Thyroid gland (tissue), 4 donors: Measurements from ENCODE around the gene ITPKB. TPM values are rescaled to one million over a fixed set of nuclear protein-coding genes. Genes with fewer than 3 reads are reported as not detected.
A peak's percentile ranks its signal among the peaks of the same experiment; 100 is the strongest.

Source experiments
- DNase-seq, 2 donors: peaks; one replicate each; pipeline ENCODE4 v3.0.0-alpha.2; 2019
- H3K27ac ChIP-seq, 3 donors: fragments of 200-600 bp; sonication (generic); 1 replicate in 2 of 3; 2 replicates in 1 of 3; pipeline ENCODE4 v1.5.1; 2016 to 2019; ENCODE audit warnings: mild to moderate bottlenecking in 1 of 3, moderate library complexity in 1 of 3
- H3K27me3 ChIP-seq: fragments of 200-600 bp; sonication (generic); one replicate; pipeline ENCODE4 v1.5.1; 2019
- H3K36me3 ChIP-seq, 2 donors: fragments of 200-600 bp; sonication (generic); one replicate each; pipeline ENCODE4 v1.5.1; 2016 to 2019
- H3K4me1 ChIP-seq, 2 donors: fragments of 200-600 bp; sonication (generic); one replicate each; pipeline ENCODE4 v1.5.1; 2017 to 2019
- H3K4me3 ChIP-seq, 3 donors: fragments of 200-600 bp; sonication (generic); replicated peaks in 1 of 3; 1 replicate in 2 of 3; 2 replicates in 1 of 3; pipeline ENCODE4 v1.5.1; 2016; ENCODE audit warnings: mild to moderate bottlenecking in 1 of 3
- H3K9me3 ChIP-seq: fragments of 200-600 bp; sonication (generic); one replicate; pipeline ENCODE4 v1.5.1; 2017
- CTCF ChIP-seq, 6 experiments: fragments of 200-600 bp in 3 of 6; fragments of 450-650 bp in 3 of 6; sonication (generic) in 3 of 6; IDR thresholded peaks; one replicate each; pipeline ENCODE4 v1.5.1; 2016 to 2019; ENCODE audit warnings: antibody characterized with exemption in 6 of 6, mild to moderate bottlenecking in 2 of 6, inconsistent platforms in 1 of 6, moderate library complexity in 1 of 6
- POLR2A ChIP-seq, 2 donors: fragments of 450-650 bp; IDR thresholded peaks; one replicate each; pipeline ENCODE4 v1.6.1; 2017; ENCODE audit warnings: antibody characterized with exemption in 2 of 2, mild to moderate bottlenecking in 2 of 2, moderate library complexity in 1 of 2
- WGBS, 2 donors: methylation state at CpG; one replicate each; pipeline ENCODE4 v1.1.5; 2017; 5-methylcytosine and 5-hydroxymethylcytosine counted together
- intact Hi-C: fragments of 100-400 bp; cut with DNase I; formaldehyde crosslinking; loops from one replicate; pipeline ENCODE4 v1.15.1; 2023
- total RNA-seq, 4 donors: library from RNA; depleted of rRNA; stranded (reverse); fragments of >200 nt; gene quantifications; one replicate each; pipeline ENCODE4 v1.2.3, GENCODE V29; 2016

ITPKB gene
- total RNA-seq, 4 donors from 2014 or later = 19.1 to 24.0 (median 22.2) TPM

GRCh38 chr1:226662642-226663326 is 76.3 kb downstream of the ITPKB start:
- Histone ChIP-seq H3K27ac (peak overlapping the region; percentile 66 to 92 (median 67)), H3K4me1 (peaks cover 27 to 70% of the 10 kb centered on the region in 2 donors), H3K4me3 (no peak overlapping the region), H3K27me3 (no peaks in the 10 kb centered on the region), H3K36me3 (no peaks in the 10 kb centered on the region), H3K9me3 (no peaks in the 10 kb centered on the region)
- TF ChIP-seq POLR2A (IDR thresholded peaks at IDR 0.05) = no peak
- no peak for TF ChIP-seq CTCF (IDR thresholded peaks at IDR 0.05)
- 49 to 63% methylated on average over 13 of the region's 13 CpGs for WGBS, 2 donors
- intact Hi-C loops = no loop called here
- DNase-seq = peak; percentile 40 to 43

GRCh38 chr1:226661965-226662364 is 77.1 kb downstream of the ITPKB start:
- Histone ChIP-seq H3K36me3 (no peaks in the 10 kb centered on the region), H3K9me3 (no peaks in the 10 kb centered on the region), H3K4me3 (no peak overlapping the region), H3K4me1 (peaks cover 29 to 72% of the 10 kb centered on the region in 2 donors), H3K27ac (peak overlapping the region; percentile 66 to 92 (median 67)), H3K27me3 (no peaks in the 10 kb centered on the region)
- WGBS, 2 donors = 15 to 30% methylated on average over 6 of the region's 6 CpGs
- no peak for TF ChIP-seq POLR2A (IDR thresholded peaks at IDR 0.05)
- no peak for TF ChIP-seq CTCF (IDR thresholded peaks at IDR 0.05)
- DNase-seq = no peak
- intact Hi-C loops = no loop called here

- no peaks in the 10 kb centered on the region for H3K36me3 ChIP-seq
- no peaks in the 10 kb centered on the region for H3K9me3 ChIP-seq
- no peaks in the 10 kb centered on the region for H3K27me3 ChIP-seq
- H3K4me1 ChIP-seq = peaks cover 36 to 78% of the 10 kb centered on the region in 2 donors
- H3K27ac ChIP-seq = peak overlapping the region; percentile 66 to 92 (median 67)
- intact Hi-C loops = no loop called here
- DNase-seq = no peak
- no peak for TF ChIP-seq POLR2A (IDR thresholded peaks at IDR 0.05)
- TF ChIP-seq CTCF (IDR thresholded peaks at IDR 0.05) = no peak
- WGBS, 2 donors = 63 to 83% methylated on average over 1 to 2 of the region's 2 CpGs
- H3K4me3 ChIP-seq = no peak overlapping the region
Measured at GRCh38 chr1:226661271-226661670, 77.8 kb downstream of the ITPKB start.

GRCh38 chr1:226660410-226661182 is 78.5 kb downstream of the ITPKB start:
- intact Hi-C loops = no loop called here
- peak overlapping the region; percentile 66 to 92 (median 67) for H3K27ac ChIP-seq
- no peaks in the 10 kb centered on the region for H3K9me3 ChIP-seq
- no peaks in the 10 kb centered on the region for H3K36me3 ChIP-seq
- H3K4me3 ChIP-seq = no peak overlapping the region
- peaks cover 39 to 85% of the 10 kb centered on the region in 2 donors for H3K4me1 ChIP-seq
- 65 to 71% methylated on average over 17 of the region's 17 CpGs for WGBS, 2 donors
- DNase-seq = peak in 1 of 2 donors; percentile 28
- peak in 1 of 2 donors; percentile 12 for TF ChIP-seq POLR2A (IDR thresholded peaks at IDR 0.05)
- no peak for TF ChIP-seq CTCF (IDR thresholded peaks at IDR 0.05)
- H3K27me3 ChIP-seq = no peaks in the 10 kb centered on the region

GRCh38 chr1:226659641-226660040 is 79.4 kb downstream of the ITPKB start:
- H3K4me3 ChIP-seq = no peak overlapping the region
- H3K4me1 ChIP-seq = peaks cover 37 to 85% of the 10 kb centered on the region in 2 donors
- no peak for DNase-seq
- no peaks in the 10 kb centered on the region for H3K36me3 ChIP-seq
- no peak for TF ChIP-seq CTCF (IDR thresholded peaks at IDR 0.05)
- no peak for TF ChIP-seq POLR2A (IDR thresholded peaks at IDR 0.05)
- WGBS, 2 donors = 97 to 98% methylated on average over 5 of the region's 5 CpGs
- H3K27me3 ChIP-seq = no peaks in the 10 kb centered on the region
- intact Hi-C loops = no loop called here
- H3K9me3 ChIP-seq = no peaks in the 10 kb centered on the region
- peak overlapping the region; percentile 66 to 92 (median 67) for H3K27ac ChIP-seq
